NCI-H1105 treated with DMSO at 0.1 percent for 48 hours (cell line): ENCODE data around the gene KIF21A.
A peak's percentile ranks its signal among the peaks of the same experiment; 100 is the strongest.
"Not testable (repeated sequence)": the region's sequence is repeated elsewhere in the genome, so short reads cannot be mapped to it uniquely, and the experiment has no call there.

Source experiments
- DNase-seq: peaks from one replicate; lab custom pipeline; 2025; lab: John Stamatoyannopoulos, UW

Gene KIF21A, protein sequence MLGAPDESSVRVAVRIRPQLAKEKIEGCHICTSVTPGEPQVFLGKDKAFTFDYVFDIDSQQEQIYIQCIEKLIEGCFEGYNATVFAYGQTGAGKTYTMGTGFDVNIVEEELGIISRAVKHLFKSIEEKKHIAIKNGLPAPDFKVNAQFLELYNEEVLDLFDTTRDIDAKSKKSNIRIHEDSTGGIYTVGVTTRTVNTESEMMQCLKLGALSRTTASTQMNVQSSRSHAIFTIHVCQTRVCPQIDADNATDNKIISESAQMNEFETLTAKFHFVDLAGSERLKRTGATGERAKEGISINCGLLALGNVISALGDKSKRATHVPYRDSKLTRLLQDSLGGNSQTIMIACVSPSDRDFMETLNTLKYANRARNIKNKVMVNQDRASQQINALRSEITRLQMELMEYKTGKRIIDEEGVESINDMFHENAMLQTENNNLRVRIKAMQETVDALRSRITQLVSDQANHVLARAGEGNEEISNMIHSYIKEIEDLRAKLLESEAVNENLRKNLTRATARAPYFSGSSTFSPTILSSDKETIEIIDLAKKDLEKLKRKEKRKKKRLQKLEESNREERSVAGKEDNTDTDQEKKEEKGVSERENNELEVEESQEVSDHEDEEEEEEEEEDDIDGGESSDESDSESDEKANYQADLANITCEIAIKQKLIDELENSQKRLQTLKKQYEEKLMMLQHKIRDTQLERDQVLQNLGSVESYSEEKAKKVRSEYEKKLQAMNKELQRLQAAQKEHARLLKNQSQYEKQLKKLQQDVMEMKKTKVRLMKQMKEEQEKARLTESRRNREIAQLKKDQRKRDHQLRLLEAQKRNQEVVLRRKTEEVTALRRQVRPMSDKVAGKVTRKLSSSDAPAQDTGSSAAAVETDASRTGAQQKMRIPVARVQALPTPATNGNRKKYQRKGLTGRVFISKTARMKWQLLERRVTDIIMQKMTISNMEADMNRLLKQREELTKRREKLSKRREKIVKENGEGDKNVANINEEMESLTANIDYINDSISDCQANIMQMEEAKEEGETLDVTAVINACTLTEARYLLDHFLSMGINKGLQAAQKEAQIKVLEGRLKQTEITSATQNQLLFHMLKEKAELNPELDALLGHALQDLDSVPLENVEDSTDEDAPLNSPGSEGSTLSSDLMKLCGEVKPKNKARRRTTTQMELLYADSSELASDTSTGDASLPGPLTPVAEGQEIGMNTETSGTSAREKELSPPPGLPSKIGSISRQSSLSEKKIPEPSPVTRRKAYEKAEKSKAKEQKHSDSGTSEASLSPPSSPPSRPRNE (N-terminal part only)

GRCh38 chr12:39443081-39443928 is at the start of gene KIF21A:
Gene KIF21A, minus strand, starts transcription at chr12:39443120. Its CDS starts 150 bp downstream, at chr12:39442970.
- DNase-seq = peak; percentile 91

GRCh38 chr12:39490500-39491282 is 47.8 kb upstream of the KIF21A start:
- no peak for DNase-seq

GRCh38 chr12:39483597-39483996 is 40.7 kb upstream of the KIF21A start:
- no peak for DNase-seq

DNA sequence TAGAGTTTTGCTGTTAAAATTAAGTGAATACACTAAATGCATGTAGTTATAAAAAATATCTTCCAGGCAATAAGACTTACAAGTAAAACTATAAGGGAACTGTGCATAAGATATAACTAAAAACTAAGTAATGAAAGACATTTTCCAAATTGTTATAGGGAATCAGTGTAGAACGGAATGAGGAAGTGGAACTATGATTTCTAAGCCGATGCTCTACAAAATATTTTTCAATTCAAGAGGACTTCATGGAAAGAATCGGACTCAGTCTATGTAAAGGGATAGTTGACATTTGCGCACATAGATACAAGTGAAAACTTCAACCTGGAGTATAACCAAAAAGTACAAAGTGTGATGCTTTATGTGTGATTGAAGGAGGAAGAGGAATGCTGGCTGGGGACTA is 40.1 kb upstream of the KIF21A start:
- no peak for DNase-seq

GRCh38 chr12:39476894-39477293 is 34.0 kb upstream of the KIF21A start:
- no peak for DNase-seq

- no peak for DNase-seq
These were observed 33.2 kb upstream of the KIF21A start for GRCh38 chr12:39476121-39476520.

GRCh38 chr12:39475136-39475535 is 32.2 kb upstream of the KIF21A start:
- not testable (repeated sequence) for DNase-seq

GRCh38 chr12:39467432-39467870 is 24.5 kb upstream of the KIF21A start:
- DNase-seq = no peak

DNA sequence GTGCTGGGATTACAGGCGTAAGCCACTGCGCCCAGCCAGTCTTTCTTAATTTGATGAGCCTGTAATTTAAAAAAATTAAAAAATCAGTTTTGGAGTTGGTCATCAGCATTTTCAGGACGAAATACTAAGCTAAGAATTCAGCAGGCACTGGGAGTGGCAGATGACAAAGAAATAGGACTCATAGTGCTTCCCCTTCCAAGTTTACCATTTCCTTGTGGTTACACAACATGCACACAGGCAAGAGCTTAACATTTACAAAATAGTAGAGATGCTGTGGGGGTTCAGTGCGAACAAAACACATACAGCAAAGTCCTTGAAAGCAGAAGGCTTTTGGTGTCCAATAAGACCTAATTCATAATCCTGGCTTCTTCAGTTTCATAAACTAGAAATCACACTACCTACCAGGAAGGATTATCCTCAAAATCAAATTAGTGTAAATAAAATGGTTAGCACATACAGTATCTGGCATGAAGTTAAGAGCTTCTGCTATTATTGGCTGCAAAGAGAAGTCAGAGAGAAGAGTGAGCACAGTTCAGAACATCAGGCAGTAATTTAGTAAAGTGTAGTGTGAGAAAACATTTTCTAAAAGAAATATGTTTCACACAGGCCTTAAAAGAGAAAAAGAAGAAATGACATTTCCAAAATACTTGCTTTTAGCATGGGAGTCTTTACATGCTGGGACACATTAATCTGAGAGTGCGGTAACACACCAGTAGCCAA is 22.2 kb upstream of the KIF21A start:
- no peak for DNase-seq

GRCh38 chr12:39461059-39461458 is 18.1 kb upstream of the KIF21A start:
- DNase-seq = no peak

GRCh38 chr12:39459027-39459434 is 16.1 kb upstream of the KIF21A start:
- no peak for DNase-seq

- peak; percentile 85 for DNase-seq
These were observed 9.1 kb upstream of the KIF21A start for GRCh38 chr12:39451977-39452376.

DNA sequence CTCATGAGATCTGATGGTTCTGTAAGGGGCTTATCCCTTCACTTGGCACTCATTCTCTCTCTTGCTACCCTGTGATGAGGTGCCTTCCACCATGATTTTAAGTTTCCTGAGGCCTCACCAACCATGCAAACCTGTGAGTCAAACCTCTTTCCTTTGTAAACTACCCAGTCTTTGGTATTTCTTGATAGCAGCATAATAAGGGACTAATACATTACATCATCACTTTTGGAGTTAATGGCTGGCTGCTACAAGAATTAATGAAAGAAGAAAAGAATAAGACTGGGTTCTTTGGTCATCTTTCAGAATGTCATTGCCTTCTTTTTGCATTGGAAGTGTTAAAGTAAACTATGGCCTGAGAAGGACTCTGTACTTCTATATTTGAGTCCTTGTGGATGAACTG is 5.1 kb upstream of the KIF21A start:
- DNase-seq = no peak

DNA sequence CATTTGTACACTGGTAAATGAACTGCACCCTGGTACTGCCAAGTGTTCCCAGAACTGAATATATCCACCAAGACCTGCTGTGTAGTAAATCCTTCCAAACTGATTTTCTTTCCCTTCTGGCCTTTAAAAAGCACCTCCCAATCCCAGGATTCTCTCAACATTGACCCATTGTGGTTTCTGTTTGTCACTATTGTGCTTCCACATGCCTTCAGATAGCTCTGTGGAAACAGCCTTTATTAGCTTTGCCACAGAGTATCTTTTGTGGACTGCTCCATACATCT is 949 bp upstream of the KIF21A start:
- peak; percentile 17 for DNase-seq

- DNase-seq = no peak
These were observed 164 bp downstream of the KIF21A start for GRCh38 chr12:39442831-39443080.

- DNase-seq = peak; percentile 55
These were observed 723 bp downstream of the KIF21A start for GRCh38 chr12:39441963-39442830.

GRCh38 chr12:39441189-39441962 is 1.5 kb downstream of the KIF21A start:
- DNase-seq = peak; percentile 6

DNA sequence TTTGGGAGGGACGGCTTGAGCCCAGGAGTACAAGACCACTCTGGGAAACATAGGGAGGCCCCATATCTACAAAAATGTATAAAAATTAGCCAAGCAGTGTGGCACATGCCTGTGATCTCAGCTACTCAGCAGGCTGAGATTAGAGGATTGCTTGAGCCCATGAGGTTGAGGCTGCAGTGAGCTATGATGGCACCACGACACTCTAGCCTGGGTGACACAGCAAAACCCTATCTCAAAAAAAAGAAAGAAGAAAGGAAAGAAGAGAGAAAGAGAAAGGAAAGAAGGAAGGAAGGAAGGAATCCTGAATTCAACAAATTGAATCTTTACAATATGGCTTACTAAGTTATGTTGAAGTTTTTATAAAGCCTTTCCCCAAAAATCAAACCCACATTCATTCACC is 2.1 kb downstream of the KIF21A start:
- DNase-seq = no peak
